ENCODE measurements around the gene OR1A2.
"Not testable (repeated sequence)": the region's sequence is repeated elsewhere in the genome, so short reads cannot be mapped to it uniquely, and the experiment has no call there.

OR1A2 gene

DNA sequence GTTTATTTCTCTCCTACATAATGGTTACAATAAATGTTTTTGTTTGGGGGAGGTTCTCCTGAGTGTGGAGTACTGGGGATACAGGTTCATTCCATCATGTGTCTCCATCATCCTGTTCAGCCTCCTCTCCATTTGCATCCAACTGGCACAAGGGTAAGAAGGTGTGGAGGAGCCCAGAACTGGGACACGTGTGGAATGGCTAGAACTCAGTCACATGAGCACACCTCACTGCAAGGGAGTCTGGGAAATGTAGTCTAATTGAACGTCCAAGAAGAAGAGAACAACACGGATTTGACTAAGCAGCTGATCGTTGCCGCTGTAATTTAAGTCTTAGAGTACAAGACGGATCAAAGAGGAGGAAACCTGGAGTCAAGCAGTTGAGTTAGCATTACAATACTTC, 16.3 kb downstream of the OR1A2 start:
- Histone ChIP-seq H3K4me3 (ENCODE audit: low read depth, low read length) (no peak overlapping the region), H3K4me1 (ENCODE audit: control insufficient read depth, insufficient read depth, low read length) (no peaks in the 10 kb centered on the region), H3K36me3 (ENCODE audit: control insufficient read depth in 2 of 2, insufficient read depth in 1 of 2, low read length in 2 of 2) (no peaks in the 10 kb centered on the region), H3K27ac (ENCODE audit: extremely low read depth, low read depth, low read length) (no peak overlapping the region), H3K9me3 (ENCODE audit: control insufficient read depth, insufficient read depth, low read depth, low read length) (no peaks in the 10 kb centered on the region)
- POLR2A ChIA-PET = no interaction called here
- TF ChIP-seq ZNF10 (tag by site-specific recombination; IDR thresholded peaks at IDR 0.05) (no peak), ZNF366 (tag by site-specific recombination; conservative IDR thresholded peaks at IDR 0.05) (no peak), KLF9 (tag by site-specific recombination; IDR thresholded peaks at IDR 0.05; ENCODE audit: low read depth) (no peak), ZNF174 (tag by site-specific recombination; IDR thresholded peaks at IDR 0.05) (no peak), ZNF555 (tag by site-specific recombination; conservative IDR thresholded peaks at IDR 0.05) (no peak), ZNF324 (tag by site-specific recombination; IDR thresholded peaks at IDR 0.05) (no peak), ZNF791 (tag by site-specific recombination; IDR thresholded peaks at IDR 0.05) (no peak), ZNF157 (tag by site-specific recombination; IDR thresholded peaks at IDR 0.05) (no peak), HOXA7 (CRISPR knock-in tag; IDR thresholded peaks at IDR 0.05; ENCODE audit: borderline replicate concordance) (no peak), ZNF280D (tag by site-specific recombination; IDR thresholded peaks at IDR 0.05) (no peak), ZNF16 (tag by site-specific recombination; IDR thresholded peaks at IDR 0.05; ENCODE audit: low read depth) (no peak), ZNF623 (tag by site-specific recombination; IDR thresholded peaks at IDR 0.05) (no peak), WT1 (tag by site-specific recombination; IDR thresholded peaks at IDR 0.05) (no peak)
- CTCF ChIA-PET = interaction anchor here (1.1 kb wide), 1 partner anchor 10 kb away, joined by 3 read pairs; no protein-coding TSS in a partner anchor

DNA sequence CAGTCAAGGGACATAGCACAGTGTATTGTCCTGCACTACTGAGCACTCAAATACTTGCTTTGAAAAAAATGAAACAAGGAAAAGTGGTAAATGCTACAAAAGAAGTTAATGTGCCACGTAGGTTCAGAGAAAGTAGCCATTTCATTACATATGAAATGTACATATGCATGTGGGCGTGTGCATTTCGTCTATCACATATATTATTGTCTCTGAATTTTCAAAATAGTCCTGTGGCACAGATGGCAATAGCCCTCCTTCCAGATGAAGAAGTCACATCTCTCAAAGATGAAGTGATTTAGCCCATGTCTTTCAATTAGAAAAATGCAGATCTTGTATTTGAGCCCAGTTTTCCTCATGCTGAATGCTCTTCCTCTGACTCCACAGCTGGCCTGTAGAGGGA, 22.7 kb downstream of the OR1A2 start:
- POLR2A ChIA-PET; H3K27ac ChIP-seq (ENCODE audit: extremely low read depth, low read depth, low read length); H3K36me3 ChIP-seq (ENCODE audit: control insufficient read depth in 2 of 2, insufficient read depth in 1 of 2, low read length in 2 of 2); H3K9me3 ChIP-seq (ENCODE audit: control insufficient read depth, insufficient read depth, low read depth, low read length); H3K4me1 ChIP-seq (ENCODE audit: control insufficient read depth, insufficient read depth, low read length); H3K4me3 ChIP-seq (ENCODE audit: low read depth, low read length): not testable (repeated sequence)
- CTCF ChIA-PET = interaction anchor here (0.6 to 0.7 kb wide), 2 partner anchors 181 to 463 kb away, joined by 4 to 6 read pairs; no protein-coding TSS in a partner anchor

- Histone ChIP-seq H3K27ac (ENCODE audit: extremely low read depth, low read depth, low read length) (no peak overlapping the region), H3K9me3 (ENCODE audit: control insufficient read depth, insufficient read depth, low read depth, low read length) (no peaks in the 10 kb centered on the region), H3K36me3 (ENCODE audit: control insufficient read depth in 2 of 2, insufficient read depth in 1 of 2, low read length in 2 of 2) (no peaks in the 10 kb centered on the region), H3K4me3 (ENCODE audit: low read depth, low read length) (no peak overlapping the region), H3K4me1 (ENCODE audit: control insufficient read depth, insufficient read depth, low read length) (no peaks in the 10 kb centered on the region)
- TF ChIP-seq, protein P1, sequence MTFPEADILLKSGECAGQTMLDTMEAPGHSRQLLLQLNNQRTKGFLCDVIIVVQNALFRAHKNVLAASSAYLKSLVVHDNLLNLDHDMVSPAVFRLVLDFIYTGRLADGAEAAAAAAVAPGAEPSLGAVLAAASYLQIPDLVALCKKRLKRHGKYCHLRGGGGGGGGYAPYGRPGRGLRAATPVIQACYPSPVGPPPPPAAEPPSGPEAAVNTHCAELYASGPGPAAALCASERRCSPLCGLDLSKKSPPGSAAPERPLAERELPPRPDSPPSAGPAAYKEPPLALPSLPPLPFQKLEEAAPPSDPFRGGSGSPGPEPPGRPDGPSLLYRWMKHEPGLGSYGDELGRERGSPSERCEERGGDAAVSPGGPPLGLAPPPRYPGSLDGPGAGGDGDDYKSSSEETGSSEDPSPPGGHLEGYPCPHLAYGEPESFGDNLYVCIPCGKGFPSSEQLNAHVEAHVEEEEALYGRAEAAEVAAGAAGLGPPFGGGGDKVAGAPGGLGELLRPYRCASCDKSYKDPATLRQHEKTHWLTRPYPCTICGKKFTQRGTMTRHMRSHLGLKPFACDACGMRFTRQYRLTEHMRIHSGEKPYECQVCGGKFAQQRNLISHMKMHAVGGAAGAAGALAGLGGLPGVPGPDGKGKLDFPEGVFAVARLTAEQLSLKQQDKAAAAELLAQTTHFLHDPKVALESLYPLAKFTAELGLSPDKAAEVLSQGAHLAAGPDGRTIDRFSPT (tag by site-specific recombination; IDR thresholded peaks at IDR 0.05) = no peak
- TF ChIP-seq ZNF664 (tag by site-specific recombination; IDR thresholded peaks at IDR 0.05) (no peak), ZNF140 (tag by site-specific recombination; IDR thresholded peaks at IDR 0.05) (no peak), KLF9 (tag by site-specific recombination; IDR thresholded peaks at IDR 0.05; ENCODE audit: low read depth) (no peak), ZNF529 (tag by site-specific recombination; IDR thresholded peaks at IDR 0.05; ENCODE audit: insufficient replicate concordance) (no peak)
- TF ChIP-seq, protein P2, sequence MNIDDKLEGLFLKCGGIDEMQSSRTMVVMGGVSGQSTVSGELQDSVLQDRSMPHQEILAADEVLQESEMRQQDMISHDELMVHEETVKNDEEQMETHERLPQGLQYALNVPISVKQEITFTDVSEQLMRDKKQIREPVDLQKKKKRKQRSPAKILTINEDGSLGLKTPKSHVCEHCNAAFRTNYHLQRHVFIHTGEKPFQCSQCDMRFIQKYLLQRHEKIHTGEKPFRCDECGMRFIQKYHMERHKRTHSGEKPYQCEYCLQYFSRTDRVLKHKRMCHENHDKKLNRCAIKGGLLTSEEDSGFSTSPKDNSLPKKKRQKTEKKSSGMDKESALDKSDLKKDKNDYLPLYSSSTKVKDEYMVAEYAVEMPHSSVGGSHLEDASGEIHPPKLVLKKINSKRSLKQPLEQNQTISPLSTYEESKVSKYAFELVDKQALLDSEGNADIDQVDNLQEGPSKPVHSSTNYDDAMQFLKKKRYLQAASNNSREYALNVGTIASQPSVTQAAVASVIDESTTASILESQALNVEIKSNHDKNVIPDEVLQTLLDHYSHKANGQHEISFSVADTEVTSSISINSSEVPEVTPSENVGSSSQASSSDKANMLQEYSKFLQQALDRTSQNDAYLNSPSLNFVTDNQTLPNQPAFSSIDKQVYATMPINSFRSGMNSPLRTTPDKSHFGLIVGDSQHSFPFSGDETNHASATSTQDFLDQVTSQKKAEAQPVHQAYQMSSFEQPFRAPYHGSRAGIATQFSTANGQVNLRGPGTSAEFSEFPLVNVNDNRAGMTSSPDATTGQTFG (tag by site-specific recombination; IDR thresholded peaks at IDR 0.05; ENCODE audit: borderline replicate concordance) = no peak
- TF ChIP-seq, protein P3, sequence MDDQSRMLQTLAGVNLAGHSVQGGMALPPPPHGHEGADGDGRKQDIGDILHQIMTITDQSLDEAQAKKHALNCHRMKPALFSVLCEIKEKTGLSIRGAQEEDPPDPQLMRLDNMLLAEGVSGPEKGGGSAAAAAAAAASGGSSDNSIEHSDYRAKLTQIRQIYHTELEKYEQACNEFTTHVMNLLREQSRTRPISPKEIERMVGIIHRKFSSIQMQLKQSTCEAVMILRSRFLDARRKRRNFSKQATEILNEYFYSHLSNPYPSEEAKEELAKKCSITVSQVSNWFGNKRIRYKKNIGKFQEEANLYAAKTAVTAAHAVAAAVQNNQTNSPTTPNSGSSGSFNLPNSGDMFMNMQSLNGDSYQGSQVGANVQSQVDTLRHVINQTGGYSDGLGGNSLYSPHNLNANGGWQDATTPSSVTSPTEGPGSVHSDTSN (CRISPR knock-in tag; IDR thresholded peaks at IDR 0.05) = no peak
- ChIA-PET POLR2A (no interaction called here), CTCF (no interaction called here)
Observed at GRCh38 chr17:3221850-3222249, 24.5 kb downstream of the OR1A2 start.
